Nephron progenitor cell (in vitro differentiated cells): Measurements from ENCODE around the gene B4GALNT1.

Experiments used
- DNase-seq: peaks from one replicate; pipeline ENCODE4 v3.0.0; 2021
- H3K27ac Mint-ChIP-seq: 2 replicates; pipeline ENCODE4 v1.8.0; 2021; ENCODE audit warnings: mild to moderate bottlenecking, moderate library complexity, mixed read lengths
- H3K27me3 Mint-ChIP-seq: 2 replicates; pipeline ENCODE4 v1.8.0; 2021; ENCODE audit warnings: mild to moderate bottlenecking, low read depth, mixed read lengths; ENCODE audit not compliant: poor library complexity
- H3K36me3 Mint-ChIP-seq: 2 replicates; pipeline ENCODE4 v1.8.0; 2021; ENCODE audit warnings: low read depth, mixed read lengths
- H3K4me1 Mint-ChIP-seq: 2 replicates; pipeline ENCODE4 v1.8.0; 2021; ENCODE audit warnings: mixed read lengths
- H3K4me3 Mint-ChIP-seq: 2 replicates; pipeline ENCODE4 v1.8.0; 2021; ENCODE audit warnings: mild to moderate bottlenecking, moderate library complexity, mixed read lengths
- H3K9me3 Mint-ChIP-seq: 2 replicates; pipeline ENCODE4 v1.8.0; 2021; ENCODE audit warnings: mild to moderate bottlenecking, moderate library complexity, mixed read lengths
- CTCF ChIP-seq: fragments of 200-600 bp; sonication (generic); IDR thresholded peaks from 2 replicates; pipeline ENCODE4 v1.5.0; 2021; ENCODE audit warnings: antibody characterized with exemption

B4GALNT1 gene

GRCh38 chr12:57579677-57580465 is 53.1 kb downstream of the B4GALNT1 start:
- no peak overlapping the region for H3K27ac Mint-ChIP-seq
- no peak for DNase-seq
- no peak for TF ChIP-seq CTCF

DNA sequence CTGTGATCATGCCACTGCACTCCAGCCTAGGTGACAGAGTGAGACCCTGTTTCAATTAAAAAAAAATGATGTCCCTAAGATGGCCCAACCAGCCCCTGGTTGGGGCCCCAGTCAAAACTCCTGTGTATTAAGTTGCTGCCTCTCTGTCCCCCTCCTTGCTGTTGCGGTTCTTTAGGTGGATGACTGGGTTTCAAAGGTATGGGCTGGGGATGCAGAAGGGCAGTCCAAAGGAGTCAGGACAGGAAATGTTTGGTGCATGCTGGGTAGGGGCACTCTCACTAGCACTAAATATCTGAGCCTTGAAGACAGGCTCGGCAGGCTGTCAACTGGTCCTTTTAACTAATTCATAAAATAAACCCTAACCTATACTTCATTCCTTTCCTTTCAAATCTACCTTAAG is 54.0 kb downstream of the B4GALNT1 start:
- no peak overlapping the region for H3K27ac Mint-ChIP-seq
- no peak for DNase-seq
- TF ChIP-seq CTCF, result no peak

More at GRCh38 chr12:57579677-57580465, 53.1 kb downstream of the B4GALNT1 start:
- H3K9me3 Mint-ChIP-seq, result no peaks in the 10 kb centered on the region
- H3K27me3 Mint-ChIP-seq, result peaks cover 15% of the 10 kb centered on the region
- no peaks in the 10 kb centered on the region for H3K4me1 Mint-ChIP-seq
- H3K4me3 Mint-ChIP-seq, result no peak overlapping the region
- H3K36me3 Mint-ChIP-seq, result no peaks in the 10 kb centered on the region

GRCh38 chr12:57577981-57578758 is 54.8 kb downstream of the B4GALNT1 start:
- no peak for TF ChIP-seq CTCF
- H3K4me1 Mint-ChIP-seq, result no peaks in the 10 kb centered on the region
- H3K9me3 Mint-ChIP-seq, result no peaks in the 10 kb centered on the region
- peaks cover 12% of the 10 kb centered on the region for H3K27me3 Mint-ChIP-seq
- H3K4me3 Mint-ChIP-seq, result no peak overlapping the region
- no peak for DNase-seq
- no peak overlapping the region for H3K27ac Mint-ChIP-seq
- H3K36me3 Mint-ChIP-seq, result no peaks in the 10 kb centered on the region

More for the DNA sequence above, 54.0 kb downstream of the B4GALNT1 start:
- Mint-ChIP-seq H3K4me1 (no peaks in the 10 kb centered on the region), H3K27me3 (peaks cover 15% of the 10 kb centered on the region), H3K4me3 (no peak overlapping the region), H3K9me3 (no peaks in the 10 kb centered on the region), H3K36me3 (no peaks in the 10 kb centered on the region)

GRCh38 chr12:57576613-57577160 is 56.3 kb downstream of the B4GALNT1 start:
- no peaks in the 10 kb centered on the region for H3K36me3 Mint-ChIP-seq
- no peak overlapping the region for H3K27ac Mint-ChIP-seq
- TF ChIP-seq CTCF, result no peak
- H3K27me3 Mint-ChIP-seq, result peaks cover 12% of the 10 kb centered on the region
- no peaks in the 10 kb centered on the region for H3K4me1 Mint-ChIP-seq
- H3K4me3 Mint-ChIP-seq, result no peak overlapping the region
- no peaks in the 10 kb centered on the region for H3K9me3 Mint-ChIP-seq
- no peak for DNase-seq
